NCI-H1694 treated with DMSO at 0.1 percent for 48 hours (cell line): Measurements from ENCODE around the gene EPS8.

Experiments
- DNase-seq: peaks from one replicate; lab custom pipeline; 2025; lab: John Stamatoyannopoulos, UW

EPS8 gene

GRCh38 chr12:15690320-15690719 lies 98.9 kb downstream of the EPS8 start:
- DNase-seq: no peak

GRCh38 chr12:15689751-15690191 lies 99.4 kb downstream of the EPS8 start:
- DNase-seq: no peak

- DNase-seq: no peak
Observed at GRCh38 chr12:15688838-15689625, 100.2 kb downstream of the EPS8 start.

GRCh38 chr12:15688202-15688736 lies 100.9 kb downstream of the EPS8 start:
- DNase-seq: no peak

GRCh38 chr12:15687583-15687982 lies 101.6 kb downstream of the EPS8 start:
- no peak for DNase-seq

GRCh38 chr12:15684896-15685658 lies 104.1 kb downstream of the EPS8 start:
- DNase-seq: no peak

GRCh38 chr12:15682826-15683225 lies 106.4 kb downstream of the EPS8 start:
- DNase-seq: no peak

GRCh38 chr12:15679151-15679550 lies 110.0 kb downstream of the EPS8 start:
- DNase-seq: no peak

GRCh38 chr12:15677726-15678201 lies 111.4 kb downstream of the EPS8 start:
- no peak for DNase-seq

GRCh38 chr12:15677228-15677627 lies 112.0 kb downstream of the EPS8 start:
- no peak for DNase-seq

GRCh38 chr12:15672671-15673270 lies 116.4 kb downstream of the EPS8 start:
- no peak for DNase-seq

GRCh38 chr12:15670756-15671155 lies 118.4 kb downstream of the EPS8 start:
- no peak for DNase-seq

- DNase-seq: no peak
Observed at GRCh38 chr12:15669256-15669948, 119.8 kb downstream of the EPS8 start.

GRCh38 chr12:15664491-15664890 lies 124.7 kb downstream of the EPS8 start:
- no peak for DNase-seq

- DNase-seq: no peak
Observed at GRCh38 chr12:15662983-15663659, 126.1 kb downstream of the EPS8 start.

- no peak for DNase-seq
Observed at GRCh38 chr12:15662303-15662980, 126.7 kb downstream of the EPS8 start.

- DNase-seq: no peak
Observed at GRCh38 chr12:15651371-15651770, 137.8 kb downstream of the EPS8 start.

GRCh38 chr12:15650399-15651128 lies 138.6 kb downstream of the EPS8 start:
- DNase-seq: no peak

- no peak for DNase-seq
Observed at GRCh38 chr12:15649347-15649746, 139.8 kb downstream of the EPS8 start.

GRCh38 chr12:15648558-15648957 lies 140.6 kb downstream of the EPS8 start:
- no peak for DNase-seq
